MM.1S (cell line): ENCODE measurements around the gene DNAJA4.
A peak's percentile ranks its signal among the peaks of the same experiment; 100 is the strongest.

Experiments
- DNase-seq: peaks from one replicate; pipeline ENCODE4 v3.0.0-alpha.2; 2015
- H2AFZ ChIP-seq: fragments of 300-600 bp; sonication (generic); 2 replicates; pipeline ENCODE4 v1.6.0; 2016; ENCODE audit warnings: antibody characterized with exemption, low read length
- H3F3A ChIP-seq: fragments of 300-600 bp; sonication (generic); 2 replicates; pipeline ENCODE4 v1.6.1; 2016; ENCODE audit warnings: mild to moderate bottlenecking, antibody characterized with exemption, low read length, moderate library complexity, mixed read lengths; ENCODE audit not compliant: insufficient read depth
- H3K27ac ChIP-seq: fragments of 300-600 bp; sonication (generic); 2 replicates; pipeline ENCODE4 v1.5.1; 2016; ENCODE audit warnings: mild to moderate bottlenecking, low read length
- H3K27me3 ChIP-seq: fragments of 300-600 bp; sonication (generic); replicated peaks from 2 replicates; pipeline ENCODE4 v1.6.0; 2016; ENCODE audit warnings: low read length; ENCODE audit not compliant: insufficient read depth
- H3K36me3 ChIP-seq: fragments of 300-600 bp; sonication (generic); replicated peaks from 2 replicates; pipeline ENCODE4 v1.6.1; 2016; ENCODE audit warnings: mild to moderate bottlenecking, low read length, mixed read lengths; ENCODE audit not compliant: insufficient read depth
- H3K4me1 ChIP-seq: fragments of 300-600 bp; sonication (generic); 2 replicates; pipeline ENCODE4 v1.6.1; 2016; ENCODE audit warnings: low read length, mixed read lengths
- H3K4me2 ChIP-seq: fragments of 300-600 bp; sonication (generic); 2 replicates; pipeline ENCODE4 v1.6.0; 2016; ENCODE audit warnings: low read depth, low read length
- H3K4me3 ChIP-seq: fragments of 300-600 bp; sonication (generic); 2 replicates; pipeline ENCODE4 v1.5.1; 2016; ENCODE audit warnings: low read length, mixed read lengths
- H3K79me2 ChIP-seq: fragments of 300-600 bp; sonication (generic); 2 replicates; pipeline ENCODE4 v1.6.1; 2016; ENCODE audit warnings: mixed run types, low read length, mixed read lengths
- H3K9ac ChIP-seq: fragments of 300-600 bp; sonication (generic); 2 replicates; pipeline ENCODE4 v1.6.1; 2016; ENCODE audit warnings: low read length, mixed read lengths
- H3K9me2 ChIP-seq: fragments of 300-600 bp; sonication (generic); replicated peaks from 2 replicates; pipeline ENCODE4 v1.6.1; 2016; ENCODE audit warnings: mild to moderate bottlenecking, low read length, mixed read lengths; ENCODE audit not compliant: insufficient read depth
- H3K9me3 ChIP-seq: fragments of 300-600 bp; sonication (generic); replicated peaks from 2 replicates; pipeline ENCODE4 v1.6.1; 2016; ENCODE audit warnings: mild to moderate bottlenecking, low read length, mixed read lengths; ENCODE audit not compliant: insufficient read depth
- H4K20me1 ChIP-seq: fragments of 300-600 bp; sonication (generic); 2 replicates; pipeline ENCODE4 v1.6.1; 2016; ENCODE audit warnings: mild to moderate bottlenecking, low read length, moderate library complexity, mixed read lengths; ENCODE audit not compliant: insufficient read depth
- EZH2 ChIP-seq: fragments of 300-600 bp; sonication (generic); optimal IDR thresholded peaks from 2 replicates; pipeline ENCODE3; 2017; ENCODE audit warnings: low read depth, mild to moderate bottlenecking, antibody characterized with exemption, low read length, mixed read lengths
- EZH2phosphoT487 ChIP-seq: fragments of 300-600 bp; sonication (generic); IDR thresholded peaks from 2 replicates; pipeline ENCODE4 v1.6.1; 2018; ENCODE audit warnings: antibody characterized with exemption, low read length
- TF ChIP-seq, protein P1 (sequence below): fragments of 300-600 bp; sonication (generic); IDR thresholded peaks from 2 replicates; pipeline ENCODE4 v1.5.1; 2016; ENCODE audit warnings: antibody characterized with exemption, low read length, mixed read lengths

The DNAJA4 gene

DNA sequence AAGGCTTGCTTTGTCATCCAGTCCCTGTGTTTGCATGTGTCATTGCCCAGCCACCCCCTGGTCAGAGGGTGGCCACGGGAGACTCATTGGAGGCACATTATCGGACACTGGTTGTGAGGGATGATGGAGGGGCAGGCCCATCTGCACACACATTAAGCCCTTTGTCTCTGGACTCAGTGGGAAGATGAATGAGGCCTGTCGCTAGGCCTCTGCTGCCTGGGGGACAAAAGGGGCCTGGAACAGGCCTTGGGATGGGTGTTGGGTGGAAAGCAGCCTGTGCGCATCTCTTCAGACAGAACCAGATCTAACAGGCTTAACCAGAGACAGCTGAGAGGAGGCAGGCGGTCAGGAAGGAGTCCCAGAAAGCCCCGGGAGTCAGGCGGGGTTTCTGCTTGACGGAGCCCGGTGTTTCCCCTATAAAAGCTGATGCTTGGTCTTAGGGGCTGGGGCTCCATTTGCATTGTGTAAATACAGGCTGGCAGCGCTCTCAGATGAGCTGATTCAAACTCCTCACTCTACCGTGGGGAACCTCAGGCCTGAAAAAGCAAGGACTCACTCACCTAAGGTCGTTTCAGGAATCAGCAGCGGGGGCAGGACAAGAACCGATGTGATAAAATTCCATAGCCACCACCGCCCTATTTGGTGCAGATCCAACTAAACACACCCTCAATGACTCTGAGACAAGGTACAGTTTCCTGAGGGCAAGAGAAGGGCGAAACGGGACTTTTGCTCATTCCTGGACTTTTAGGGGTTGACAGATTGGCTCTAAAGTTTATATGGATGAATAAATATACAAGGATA is 52.1 kb downstream of the DNAJA4 start:
- Histone ChIP-seq H3K9me3 (no peaks in the 10 kb centered on the region), H3K36me3 (no peaks in the 10 kb centered on the region), H3F3A (no peaks in the 10 kb centered on the region), H3K9me2 (no peaks in the 10 kb centered on the region), H3K4me3 (no peak overlapping the region), H3K4me2 (no peak overlapping the region), H2AFZ (no peak overlapping the region), H3K4me1 (no peaks in the 10 kb centered on the region), H3K27ac (no peak overlapping the region), H3K9ac (no peak overlapping the region), H3K27me3 (no peaks in the 10 kb centered on the region), H3K79me2 (no peaks in the 10 kb centered on the region), H4K20me1 (no peaks in the 10 kb centered on the region)
- DNase-seq, result no peak
- no peak for TF ChIP-seq EZH2phosphoT487
- TF ChIP-seq EZH2, result no peak
- TF ChIP-seq, protein P1, sequence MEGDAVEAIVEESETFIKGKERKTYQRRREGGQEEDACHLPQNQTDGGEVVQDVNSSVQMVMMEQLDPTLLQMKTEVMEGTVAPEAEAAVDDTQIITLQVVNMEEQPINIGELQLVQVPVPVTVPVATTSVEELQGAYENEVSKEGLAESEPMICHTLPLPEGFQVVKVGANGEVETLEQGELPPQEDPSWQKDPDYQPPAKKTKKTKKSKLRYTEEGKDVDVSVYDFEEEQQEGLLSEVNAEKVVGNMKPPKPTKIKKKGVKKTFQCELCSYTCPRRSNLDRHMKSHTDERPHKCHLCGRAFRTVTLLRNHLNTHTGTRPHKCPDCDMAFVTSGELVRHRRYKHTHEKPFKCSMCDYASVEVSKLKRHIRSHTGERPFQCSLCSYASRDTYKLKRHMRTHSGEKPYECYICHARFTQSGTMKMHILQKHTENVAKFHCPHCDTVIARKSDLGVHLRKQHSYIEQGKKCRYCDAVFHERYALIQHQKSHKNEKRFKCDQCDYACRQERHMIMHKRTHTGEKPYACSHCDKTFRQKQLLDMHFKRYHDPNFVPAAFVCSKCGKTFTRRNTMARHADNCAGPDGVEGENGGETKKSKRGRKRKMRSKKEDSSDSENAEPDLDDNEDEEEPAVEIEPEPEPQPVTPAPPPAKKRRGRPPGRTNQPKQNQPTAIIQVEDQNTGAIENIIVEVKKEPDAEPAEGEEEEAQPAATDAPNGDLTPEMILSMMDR, result no peak

DNA sequence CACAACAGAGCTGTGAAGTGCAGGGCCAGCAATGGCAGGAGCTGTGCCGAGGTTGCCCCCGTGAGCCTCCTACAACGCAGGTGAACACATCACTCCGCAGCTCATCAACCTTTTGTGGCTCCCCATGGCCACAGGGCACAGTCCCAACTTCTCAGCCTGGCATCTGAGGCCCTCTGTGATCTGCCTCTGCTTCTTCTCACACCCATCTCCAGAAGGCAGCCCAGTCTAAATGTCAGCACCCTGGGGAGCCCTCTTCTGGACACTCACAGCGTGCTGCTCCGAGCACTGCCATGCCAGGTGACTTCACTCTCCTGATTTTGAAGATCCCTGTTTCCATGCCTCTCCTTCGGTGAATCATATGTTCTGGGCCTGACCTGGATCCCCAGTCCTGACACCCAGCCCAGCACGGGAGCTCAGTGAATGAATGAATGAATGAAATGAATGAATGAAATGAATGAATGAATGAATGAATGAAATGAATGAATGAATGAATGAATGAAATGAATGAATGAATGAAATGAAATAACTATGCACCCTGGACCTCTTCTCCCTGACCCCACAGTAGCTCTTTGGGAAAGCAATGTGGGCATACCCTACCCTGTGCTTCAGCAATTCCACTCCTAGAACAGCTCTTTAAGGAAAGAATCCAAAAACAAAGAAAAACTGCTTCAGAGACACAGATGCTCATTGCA is 52.9 kb downstream of the DNAJA4 start:
- Histone ChIP-seq H3K4me1 (no peaks in the 10 kb centered on the region), H3K9me2 (no peaks in the 10 kb centered on the region), H3K36me3 (no peaks in the 10 kb centered on the region), H3F3A (no peaks in the 10 kb centered on the region), H3K4me2 (no peak overlapping the region), H3K9ac (no peak overlapping the region), H3K9me3 (no peaks in the 10 kb centered on the region), H2AFZ (no peak overlapping the region), H3K27ac (no peak overlapping the region), H3K27me3 (no peaks in the 10 kb centered on the region), H3K79me2 (no peaks in the 10 kb centered on the region), H3K4me3 (no peak overlapping the region), H4K20me1 (no peaks in the 10 kb centered on the region)
- TF ChIP-seq, protein P1, result peak; percentile 17
- TF ChIP-seq EZH2phosphoT487 (no peak), EZH2 (no peak)
- no peak for DNase-seq

DNA sequence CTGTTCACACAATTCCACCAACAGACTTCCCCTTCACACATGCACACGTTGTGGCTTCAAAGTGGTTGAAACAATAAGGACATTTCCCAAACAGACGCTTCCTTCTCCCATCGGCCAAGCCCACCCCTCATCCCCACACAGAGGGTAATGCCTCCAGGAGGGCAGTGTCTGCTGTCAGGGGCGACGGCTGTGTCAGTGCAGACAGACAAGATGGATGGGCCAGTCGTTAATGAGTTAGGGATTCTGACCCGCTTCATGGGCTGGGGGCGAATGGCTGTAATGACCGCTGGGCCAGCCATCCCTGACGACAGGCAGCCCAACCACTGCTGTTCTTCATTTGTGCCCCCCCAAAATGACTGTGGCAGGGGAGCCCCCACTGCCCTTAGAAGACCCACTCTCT is 55.2 kb downstream of the DNAJA4 start:
- no peaks in the 10 kb centered on the region for H3K9me3 ChIP-seq

More for the DNA sequence above, 55.2 kb downstream of the DNAJA4 start:
- no peak overlapping the region for H3K9ac ChIP-seq
- no peaks in the 10 kb centered on the region for H4K20me1 ChIP-seq
- no peaks in the 10 kb centered on the region for H3F3A ChIP-seq
- H3K36me3 ChIP-seq, result no peaks in the 10 kb centered on the region
- H3K27me3 ChIP-seq, result no peaks in the 10 kb centered on the region
- no peaks in the 10 kb centered on the region for H3K9me2 ChIP-seq
- H3K27ac ChIP-seq, result no peak overlapping the region
- DNase-seq, result no peak
- no peaks in the 10 kb centered on the region for H3K79me2 ChIP-seq
- TF ChIP-seq EZH2 (no peak), EZH2phosphoT487 (no peak)
- TF ChIP-seq, protein P1, result no peak
- no peak overlapping the region for H2AFZ ChIP-seq
- H3K4me2 ChIP-seq, result no peak overlapping the region
- H3K4me1 ChIP-seq, result no peaks in the 10 kb centered on the region
- no peak overlapping the region for H3K4me3 ChIP-seq
